HepG2 (cell line): ENCODE measurements around the gene SFXN5. TPM values are rescaled to one million over a fixed set of nuclear protein-coding genes. Genes with fewer than 3 reads are reported as not detected.

Experiments
- ATAC-seq: fragments of 200-7000 bp; cut with Tn5 transposase; 3 replicates; pipeline ENCODE4 v1.9.1; 2020; ENCODE audit warnings: mild to moderate bottlenecking, moderate library complexity
- Bru-seq: library from RNA; stranded (reverse); fragments of 400-500 nt; gene quantifications from one replicate; lab custom pipeline; 2021; lab: Mats Ljungman, UMichigan
- BruChase-seq, 2 experiments: library from RNA; stranded (reverse); fragments of 400-500 nt; gene quantifications; one replicate each; lab custom pipeline; 2021; lab: Mats Ljungman, UMichigan
- BruUV-seq: library from RNA; stranded (reverse); fragments of 400-500 nt; replicated peaks from 2 replicates; lab custom pipeline; 2021; lab: Mats Ljungman, UMichigan
- CTCF ChIA-PET: fragments of 300-600 bp; formaldehyde crosslinking; extraction: SDS; loops from one replicate; lab custom pipeline; 2021; ENCODE audit warnings: low total read pairs, inconsistent platforms, low intra/inter-chr PET ratio; lab: Yijun Ruan, JAX
- POLR2A ChIA-PET: fragments of 350-600 bp; sonication (Branson Sonifier 250); formaldehyde crosslinking; loops from one replicate; lab custom pipeline; 2020; ENCODE audit warnings: antibody characterized with exemption, inconsistent platforms; lab: Yijun Ruan, JAX
- DNase-seq: peaks from one replicate; pipeline ENCODE4 v3.0.0-alpha.2; 2015; ENCODE audit warnings: low spot score
- FAIRE-seq: peaks from 3 replicates; lab custom pipeline; 2011; peaks lifted over from hg19 to GRCh38; lab: Jason Lieb, UNC
- H2AFZ ChIP-seq: one replicate; pipeline ENCODE4 v1.6.1; 2011; ENCODE audit warnings: low read length, inconsistent platforms
- H3K27ac ChIP-seq: fragments of 300-600 bp; 3 replicates; pipeline ENCODE4 v1.8.0; 2011; ENCODE audit warnings: mixed run types, mild to moderate bottlenecking, mixed read lengths, low read length, inconsistent platforms; ENCODE audit not compliant: insufficient read depth; ENCODE audit errors: extremely low read length
- H3K27me3 ChIP-seq, 2 experiments: fragments of 200-600 bp in 1 of 2; 2 replicates in 1 of 2; 3 replicates in 1 of 2; pipeline versions ENCODE4 v1.6.0 to v1.8.0; 2011; ENCODE audit warnings: low read length in 2 of 2, mild to moderate bottlenecking in 2 of 2, moderate library complexity in 2 of 2, inconsistent platforms in 1 of 2; ENCODE audit not compliant: insufficient read depth in 2 of 2, control insufficient read depth in 1 of 2
- H3K36me3 ChIP-seq, 2 experiments: fragments of 200-600 bp in 1 of 2; replicated peaks in 1 of 2; 2 replicates in 1 of 2; 3 replicates in 1 of 2; pipeline versions ENCODE4 v1.5.1 to v1.8.0; 2011; ENCODE audit warnings: low read length in 2 of 2, inconsistent platforms in 1 of 2; ENCODE audit not compliant: insufficient read depth in 2 of 2, control insufficient read depth in 1 of 2
- H3K4me1 ChIP-seq: 2 replicates; pipeline ENCODE4 v1.5.1; 2012; ENCODE audit warnings: low read length, inconsistent platforms; ENCODE audit not compliant: insufficient read depth
- H3K4me2 ChIP-seq: 2 replicates; pipeline ENCODE4 v1.6.0; 2011; ENCODE audit warnings: low read depth, low read length, inconsistent platforms
- H3K4me3 ChIP-seq, 3 experiments: fragments of 200-600 bp in 1 of 3; sonication (generic), shearing (Covaris generic) in 1 of 3; replicated peaks in 1 of 3; 2 replicates each; pipeline ENCODE4 v1.5.1; 2011 to 2016; ENCODE audit warnings: low read length in 3 of 3, inconsistent platforms in 2 of 3, low read depth in 2 of 3, mild to moderate bottlenecking in 2 of 3, control low read depth in 1 of 3, mixed read lengths in 1 of 3; ENCODE audit not compliant: insufficient read depth in 1 of 3
- H3K79me2 ChIP-seq: one replicate; pipeline ENCODE4 v1.6.1; 2011; ENCODE audit warnings: low read length, inconsistent platforms; ENCODE audit not compliant: insufficient read depth
- H3K9ac ChIP-seq: 2 replicates; pipeline ENCODE4 v1.6.0; 2011; ENCODE audit warnings: mild to moderate bottlenecking, low read depth, low read length, inconsistent platforms; ENCODE audit not compliant: insufficient read depth
- H3K9me3 ChIP-seq: 2 replicates; pipeline ENCODE4 v1.5.1; 2012; ENCODE audit warnings: mild to moderate bottlenecking, low read length
- H4K20me1 ChIP-seq: 2 replicates; pipeline ENCODE4 v1.6.0; 2011; ENCODE audit warnings: inconsistent platforms, mild to moderate bottlenecking, low read length, moderate library complexity; ENCODE audit not compliant: insufficient read depth
- NFE2L1 ChIP-seq: sonication (generic); formaldehyde crosslinking; IDR thresholded peaks from 2 replicates; pipeline ENCODE4 v1.4.0; 2020; ENCODE audit warnings: missing genetic modification reagents, mild to moderate bottlenecking, borderline replicate concordance
- PITX1 ChIP-seq: sonication (generic); formaldehyde crosslinking; IDR thresholded peaks from 2 replicates; pipeline ENCODE4 v1.5.1; 2020; ENCODE audit warnings: mild to moderate bottlenecking, missing genetic modification reagents
- SSRP1 ChIP-seq: IDR thresholded peaks from 2 replicates; pipeline ENCODE4 v1.6.1; 2016; ENCODE audit warnings: control low read depth
- TAF1 ChIP-seq: sonication (generic); formaldehyde crosslinking; IDR thresholded peaks from 2 replicates; pipeline ENCODE4 v1.4.0; 2020; ENCODE audit warnings: missing genetic modification reagents
- XBP1 ChIP-seq: sonication (generic); formaldehyde crosslinking; IDR thresholded peaks from 2 replicates; pipeline ENCODE4 v1.5.0; 2020; ENCODE audit warnings: missing genetic modification reagents
- ZNF44 ChIP-seq: sonication (generic); formaldehyde crosslinking; IDR thresholded peaks from 2 replicates; pipeline ENCODE4 v1.5.1; 2020; ENCODE audit warnings: mild to moderate bottlenecking, missing genetic modification reagents
- ZNF724P ChIP-seq: sonication (generic); formaldehyde crosslinking; IDR thresholded peaks from 2 replicates; pipeline ENCODE4 v1.8.0; 2022; ENCODE audit warnings: missing genetic modification reagents, borderline replicate concordance
- ZSCAN20 ChIP-seq: sonication (generic); formaldehyde crosslinking; IDR thresholded peaks from 2 replicates; pipeline ENCODE4 v1.4.0; 2020; ENCODE audit warnings: missing genetic modification reagents, mild to moderate bottlenecking, borderline replicate concordance
- WGBS: methylation state at CpG from one replicate; pipeline ENCODE4 v1.1.6; 2017; ENCODE audit warnings: low lambda C conversion rate; 5-methylcytosine and 5-hydroxymethylcytosine counted together
- in situ Hi-C: cut with HindIII; loops from 2 replicates; pipeline ENCODE4 v1.10.0; 2017; ENCODE audit warnings: low pct_unique_long_range_greater_than_20kb; ENCODE audit not compliant: extremely low pct_ligation_motif_present
- intact Hi-C: fragments of 100-400 bp; cut with micrococcal nuclease; formaldehyde crosslinking; loops from one replicate; pipeline ENCODE4 v1.10.0; 2022; ENCODE audit not compliant: unreplicated experiment
- long read RNA-seq, 2 experiments: library from RNA in 1 of 2; library from polyadenylated mRNA in 1 of 2; stranded (forward) in 1 of 2; unstranded in 1 of 2; transcript quantifications; one replicate each; pipeline ENCODE4 v2.0.0, GENCODE V29; 2019 to 2022
- polyA minus RNA-seq, 3 experiments: library from RNA; depleted of rRNA, polyadenylated mRNA; stranded (reverse); fragments of >200 nt; gene quantifications; 2 replicates each; pipeline ENCODE4 v1.2.3, GENCODE V29; 2011; ENCODE audit warnings: low replicate concordance in 1 of 3
- polyA plus RNA-seq, 8 experiments: library from polyadenylated mRNA; depleted of rRNA in 3 of 8; stranded (reverse) in 7 of 8; unstranded in 1 of 8; fragments of >200 nt; fragmentation: Illumina TruSeq in 4 of 8; extraction: Trizol in 4 of 8; gene quantifications; 2 replicates each; pipeline versions ENCODE4 v1.2.1 to v1.2.3, GENCODE V29; 2011 to 2016; ENCODE audit warnings: low read depth in 4 of 8, missing spikeins in 1 of 8, mixed read lengths in 1 of 8; ENCODE audit not compliant: insufficient read depth in 1 of 8
- total RNA-seq, 5 experiments: library from RNA; depleted of rRNA; stranded (reverse); fragments of >200 nt; fragmentation: Illumina TruSeq; extraction: Trizol; gene quantifications; 2 replicates each; pipeline ENCODE4 v1.2.3, GENCODE V29; 2016; ENCODE audit warnings: low read depth in 1 of 5
- TF ChIP-seq, protein P1 (sequence below): sonication (generic); formaldehyde crosslinking; IDR thresholded peaks from 2 replicates; pipeline ENCODE4 v1.5.1; 2020; ENCODE audit warnings: mild to moderate bottlenecking, missing genetic modification reagents, borderline replicate concordance

SFXN5 gene, protein sequence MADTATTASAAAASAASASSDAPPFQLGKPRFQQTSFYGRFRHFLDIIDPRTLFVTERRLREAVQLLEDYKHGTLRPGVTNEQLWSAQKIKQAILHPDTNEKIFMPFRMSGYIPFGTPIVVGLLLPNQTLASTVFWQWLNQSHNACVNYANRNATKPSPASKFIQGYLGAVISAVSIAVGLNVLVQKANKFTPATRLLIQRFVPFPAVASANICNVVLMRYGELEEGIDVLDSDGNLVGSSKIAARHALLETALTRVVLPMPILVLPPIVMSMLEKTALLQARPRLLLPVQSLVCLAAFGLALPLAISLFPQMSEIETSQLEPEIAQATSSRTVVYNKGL
- total RNA-seq (2016; rRNA removed; fragmentation: Illumina TruSeq; extraction: Trizol) (22.2 and 34.9 TPM in 2 replicates), polyA plus RNA-seq (2011; rRNA removed) (37.4 and 42.8 TPM in 2 replicates), polyA minus RNA-seq (2011; rRNA and poly(A)+ RNA removed; ENCODE audit: low replicate concordance) (36.5 and 73.0 TPM in 2 replicates), Bru-seq, nascent RNA (percentile 77 among the genes with signal in this experiment), BruChase-seq, experiment 1, labeled RNA remaining after a 6-hour chase (percentile 68 among the genes with signal in this experiment), BruChase-seq, experiment 2, labeled RNA remaining after a 2-hour chase (percentile 84 among the genes with signal in this experiment)
- 11.0 and 15.1 TPM in 2 replicates for total RNA-seq (2016; cell fraction: cytosol; rRNA removed; fragmentation: Illumina TruSeq; extraction: Trizol; ENCODE audit: low read depth)
- total RNA-seq (2016; cell fraction: insoluble cytoplasmic fraction; rRNA removed; fragmentation: Illumina TruSeq; extraction: Trizol): 21.1 and 36.4 TPM in 2 replicates
- total RNA-seq (2016; cell fraction: membrane; rRNA removed; fragmentation: Illumina TruSeq; extraction: Trizol): 13.2 and 15.3 TPM in 2 replicates
- 42.2 and 47.8 TPM in 2 replicates for total RNA-seq (2016; cell fraction: nucleus; rRNA removed; fragmentation: Illumina TruSeq; extraction: Trizol)
- 13.2 and 17.2 TPM in 2 replicates for polyA plus RNA-seq (2011; cell fraction: cytosol; rRNA removed)
- polyA plus RNA-seq (2011; cell fraction: nucleus; rRNA removed): 139 and 168 TPM in 2 replicates
- 18.2 and 24.8 TPM in 2 replicates for polyA plus RNA-seq (2012)
- 6.1 and 6.5 TPM in 2 replicates for polyA plus RNA-seq (2016; cell fraction: cytosol; fragmentation: Illumina TruSeq; extraction: Trizol; ENCODE audit: low read depth)
- polyA plus RNA-seq (2016; cell fraction: insoluble cytoplasmic fraction; fragmentation: Illumina TruSeq; extraction: Trizol; ENCODE audit: low read depth): 23.9 and 25.9 TPM in 2 replicates
- polyA plus RNA-seq (2016; cell fraction: membrane; fragmentation: Illumina TruSeq; extraction: Trizol; ENCODE audit: low read depth): 8.0 and 9.0 TPM in 2 replicates
- polyA plus RNA-seq (2016; cell fraction: nucleus; fragmentation: Illumina TruSeq; extraction: Trizol; ENCODE audit: insufficient read depth, low read depth): 68.3 and 69.6 TPM in 2 replicates
- 12.6 and 13.0 TPM in 2 replicates for polyA minus RNA-seq (2011; cell fraction: cytosol; rRNA and poly(A)+ RNA removed)
- 49.6 and 54.8 TPM in 2 replicates for polyA minus RNA-seq (2011; cell fraction: nucleus; rRNA and poly(A)+ RNA removed)
- long read RNA-seq, experiment 1, full-length matches to known transcripts: 7 of 20 reads
- long read RNA-seq, experiment 1, partial matches to known transcripts: 1 of 20 reads
- long read RNA-seq, experiment 1, other reads (novel, unspliced or antisense): 12 of 20 reads
- long read RNA-seq, experiment 2, full-length matches to known transcripts: 7 of 57 reads
- long read RNA-seq, experiment 2, partial matches to known transcripts: 3 of 57 reads
- long read RNA-seq, experiment 2, other reads (novel, unspliced or antisense): 47 of 57 reads

GRCh38 chr2:73071360-73072128 is at the start of gene SFXN5:
Gene SFXN5, minus strand, starts transcription at chr2:73071712. Its CDS starts 7 bp downstream, at chr2:73071705.
- H3K27me3 ChIP-seq: no peaks in the 10 kb centered on the region; a peak in 1 of 5 replicates
- FAIRE-seq (peak; percentile 81), ATAC-seq (peak; percentile 89), DNase-seq (peak; percentile 95)
- WGBS: under 1% methylated on average over 33 of the region's 67 CpGs
- POLR2A ChIA-PET: interaction anchor here (0.7 to 2.7 kb wide), 25 partner anchors 8 to 184 kb away, joined by 3 to 35 read pairs (median 4); partner anchors contain the start of genes PRADC1 and RAB11FIP5
- peak within 1 kb of the TSS; percentile 81 to 98 (median 95) for H3K4me3 ChIP-seq
- peak within 1 kb of the TSS; percentile 89 for H3K27ac ChIP-seq
- peaks cover 3 to 5% of the 10 kb centered on the region in 2 experiments; a peak in 4 of 5 replicates for H3K36me3 ChIP-seq
- CTCF ChIA-PET: interaction anchor here (1.4 kb wide), 1 partner anchor 78 kb away, joined by 4 read pairs; no protein-coding TSS in a partner anchor
- intact Hi-C loops: loop anchor here (1.0 to 2.0 kb wide), 3 partner anchors 51 to 78 kb away; no protein-coding TSS in a partner anchor
- no peak within 1 kb of the TSS for H2AFZ ChIP-seq
- H4K20me1 ChIP-seq: peaks cover 9% of the 10 kb centered on the region
- peaks cover 45% of the 10 kb centered on the region for H3K79me2 ChIP-seq
- peaks cover 53% of the 10 kb centered on the region for H3K4me1 ChIP-seq
- H3K9ac ChIP-seq: peak within 1 kb of the TSS; percentile 93
- TSS peak; percentile 91 for BruUV-seq
- no peaks in the 10 kb centered on the region for H3K9me3 ChIP-seq
- peak within 1 kb of the TSS; percentile 99 for H3K4me2 ChIP-seq
- in situ Hi-C loops: no loop called here
- no peak for TF ChIP-seq ZNF724P (CRISPR knock-in tag)
- TF ChIP-seq PITX1 (CRISPR knock-in tag): peak; percentile 86
- 0 out of 2 replicates have a peak, but pooled peaks have one; percentile 34 for TF ChIP-seq SSRP1 (CRISPR knock-in tag)
- peak; percentile 24; the same call in 1 of the 2 replicates for TF ChIP-seq XBP1
- peak; percentile 82 for TF ChIP-seq TAF1 (CRISPR knock-in tag)
- TF ChIP-seq ZSCAN20: 0 out of 2 replicates have a peak, but pooled peaks have one; percentile 7
- peak; percentile 55; the same call in 1 of the 2 replicates for TF ChIP-seq ZNF44 (CRISPR knock-in tag)
- TF ChIP-seq NFE2L1 (CRISPR knock-in tag): no peak
- TF ChIP-seq, protein P1, sequence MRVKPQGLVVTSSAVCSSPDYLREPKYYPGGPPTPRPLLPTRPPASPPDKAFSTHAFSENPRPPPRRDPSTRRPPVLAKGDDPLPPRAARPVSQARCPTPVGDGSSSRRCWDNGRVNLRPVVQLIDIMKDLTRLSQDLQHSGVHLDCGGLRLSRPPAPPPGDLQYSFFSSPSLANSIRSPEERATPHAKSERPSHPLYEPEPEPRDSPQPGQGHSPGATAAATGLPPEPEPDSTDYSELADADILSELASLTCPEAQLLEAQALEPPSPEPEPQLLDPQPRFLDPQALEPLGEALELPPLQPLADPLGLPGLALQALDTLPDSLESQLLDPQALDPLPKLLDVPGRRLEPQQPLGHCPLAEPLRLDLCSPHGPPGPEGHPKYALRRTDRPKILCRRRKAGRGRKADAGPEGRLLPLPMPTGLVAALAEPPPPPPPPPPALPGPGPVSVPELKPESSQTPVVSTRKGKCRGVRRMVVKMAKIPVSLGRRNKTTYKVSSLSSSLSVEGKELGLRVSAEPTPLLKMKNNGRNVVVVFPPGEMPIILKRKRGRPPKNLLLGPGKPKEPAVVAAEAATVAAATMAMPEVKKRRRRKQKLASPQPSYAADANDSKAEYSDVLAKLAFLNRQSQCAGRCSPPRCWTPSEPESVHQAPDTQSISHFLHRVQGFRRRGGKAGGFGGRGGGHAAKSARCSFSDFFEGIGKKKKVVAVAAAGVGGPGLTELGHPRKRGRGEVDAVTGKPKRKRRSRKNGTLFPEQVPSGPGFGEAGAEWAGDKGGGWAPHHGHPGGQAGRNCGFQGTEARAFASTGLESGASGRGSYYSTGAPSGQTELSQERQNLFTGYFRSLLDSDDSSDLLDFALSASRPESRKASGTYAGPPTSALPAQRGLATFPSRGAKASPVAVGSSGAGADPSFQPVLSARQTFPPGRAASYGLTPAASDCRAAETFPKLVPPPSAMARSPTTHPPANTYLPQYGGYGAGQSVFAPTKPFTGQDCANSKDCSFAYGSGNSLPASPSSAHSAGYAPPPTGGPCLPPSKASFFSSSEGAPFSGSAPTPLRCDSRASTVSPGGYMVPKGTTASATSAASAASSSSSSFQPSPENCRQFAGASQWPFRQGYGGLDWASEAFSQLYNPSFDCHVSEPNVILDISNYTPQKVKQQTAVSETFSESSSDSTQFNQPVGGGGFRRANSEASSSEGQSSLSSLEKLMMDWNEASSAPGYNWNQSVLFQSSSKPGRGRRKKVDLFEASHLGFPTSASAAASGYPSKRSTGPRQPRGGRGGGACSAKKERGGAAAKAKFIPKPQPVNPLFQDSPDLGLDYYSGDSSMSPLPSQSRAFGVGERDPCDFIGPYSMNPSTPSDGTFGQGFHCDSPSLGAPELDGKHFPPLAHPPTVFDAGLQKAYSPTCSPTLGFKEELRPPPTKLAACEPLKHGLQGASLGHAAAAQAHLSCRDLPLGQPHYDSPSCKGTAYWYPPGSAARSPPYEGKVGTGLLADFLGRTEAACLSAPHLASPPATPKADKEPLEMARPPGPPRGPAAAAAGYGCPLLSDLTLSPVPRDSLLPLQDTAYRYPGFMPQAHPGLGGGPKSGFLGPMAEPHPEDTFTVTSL (CRISPR knock-in tag): no peak; the same call in 1 of the 2 replicates
